Type B pancreatic cell (in vitro differentiated cells): ENCODE measurements around the gene ANTKMT. TPM values are rescaled to one million over a fixed set of nuclear protein-coding genes. Genes with fewer than 3 reads are reported as not detected.

ENCODE experiments used
- DNase-seq: peaks from one replicate; pipeline ENCODE4 v3.0.0; 2021; ENCODE audit warnings: mixed read lengths; ENCODE audit not compliant: unreplicated experiment; ENCODE audit errors: extremely low spot score
- H3K27ac Mint-ChIP-seq: 2 replicates; pipeline ENCODE4 v1.8.0; 2021; ENCODE audit warnings: mild to moderate bottlenecking, mixed read lengths
- H3K27me3 Mint-ChIP-seq: 2 replicates; pipeline ENCODE4 v1.8.0; 2021; ENCODE audit warnings: mixed read lengths
- H3K36me3 Mint-ChIP-seq: 2 replicates; pipeline ENCODE4 v1.8.0; 2021; ENCODE audit warnings: mixed read lengths
- H3K4me1 Mint-ChIP-seq: one replicate; pipeline ENCODE4 v1.8.0; 2021; ENCODE audit warnings: mixed read lengths; ENCODE audit not compliant: unreplicated experiment
- H3K4me3 Mint-ChIP-seq: 2 replicates; pipeline ENCODE4 v1.8.0; 2021; ENCODE audit warnings: mild to moderate bottlenecking, mixed read lengths
- H3K9me3 Mint-ChIP-seq: 2 replicates; pipeline ENCODE4 v1.8.0; 2021; ENCODE audit warnings: mixed read lengths
- total RNA-seq: library from RNA; stranded (reverse); gene quantifications from 2 replicates; pipeline ENCODE4 v1.2.1, GENCODE V29; 2021; ENCODE audit warnings: low replicate concordance
- TF ChIP-seq, protein P1 (sequence below): fragments of 200-600 bp; sonication (generic); conservative IDR thresholded peaks from 2 replicates; pipeline ENCODE4 v1.5.0; 2021; ENCODE audit warnings: antibody characterized with exemption, mild to moderate bottlenecking

ANTKMT gene
- total RNA-seq, 1 donor from 2014 or later = 33.5 TPM

DNA sequence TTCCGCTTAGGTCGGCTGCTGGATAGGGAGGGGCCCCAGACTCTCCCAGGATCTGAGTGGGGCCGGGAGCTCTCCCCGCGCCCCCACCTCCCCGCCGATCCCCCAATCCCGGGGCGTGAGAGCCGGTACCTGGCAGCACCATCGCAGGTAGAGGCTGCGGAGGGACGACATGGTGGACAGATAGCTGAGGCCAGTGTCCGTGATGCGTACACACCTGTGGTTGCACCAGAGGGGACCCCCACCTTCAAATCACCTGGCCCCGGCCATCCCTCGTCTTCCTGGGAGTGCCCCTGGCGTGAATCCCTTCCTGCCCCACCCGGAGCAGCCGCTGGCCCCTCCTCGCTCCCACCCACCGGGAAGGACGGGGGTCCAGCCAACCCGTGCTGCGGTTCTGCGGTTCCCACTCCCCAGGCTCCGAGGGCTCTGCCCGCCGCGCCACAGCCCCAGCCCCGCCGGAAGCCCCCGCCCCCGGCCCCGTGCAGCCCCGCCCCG, 26.0 kb upstream of the ANTKMT start:
- no peak for DNase-seq
- TF ChIP-seq, protein P1, sequence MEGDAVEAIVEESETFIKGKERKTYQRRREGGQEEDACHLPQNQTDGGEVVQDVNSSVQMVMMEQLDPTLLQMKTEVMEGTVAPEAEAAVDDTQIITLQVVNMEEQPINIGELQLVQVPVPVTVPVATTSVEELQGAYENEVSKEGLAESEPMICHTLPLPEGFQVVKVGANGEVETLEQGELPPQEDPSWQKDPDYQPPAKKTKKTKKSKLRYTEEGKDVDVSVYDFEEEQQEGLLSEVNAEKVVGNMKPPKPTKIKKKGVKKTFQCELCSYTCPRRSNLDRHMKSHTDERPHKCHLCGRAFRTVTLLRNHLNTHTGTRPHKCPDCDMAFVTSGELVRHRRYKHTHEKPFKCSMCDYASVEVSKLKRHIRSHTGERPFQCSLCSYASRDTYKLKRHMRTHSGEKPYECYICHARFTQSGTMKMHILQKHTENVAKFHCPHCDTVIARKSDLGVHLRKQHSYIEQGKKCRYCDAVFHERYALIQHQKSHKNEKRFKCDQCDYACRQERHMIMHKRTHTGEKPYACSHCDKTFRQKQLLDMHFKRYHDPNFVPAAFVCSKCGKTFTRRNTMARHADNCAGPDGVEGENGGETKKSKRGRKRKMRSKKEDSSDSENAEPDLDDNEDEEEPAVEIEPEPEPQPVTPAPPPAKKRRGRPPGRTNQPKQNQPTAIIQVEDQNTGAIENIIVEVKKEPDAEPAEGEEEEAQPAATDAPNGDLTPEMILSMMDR = no peak
- Mint-ChIP-seq H3K27me3 (peaks cover 63% of the 10 kb centered on the region), H3K4me3 (no peak overlapping the region), H3K36me3 (no peaks in the 10 kb centered on the region), H3K27ac (no peak overlapping the region), H3K4me1 (no peaks in the 10 kb centered on the region), H3K9me3 (no peaks in the 10 kb centered on the region)

DNA sequence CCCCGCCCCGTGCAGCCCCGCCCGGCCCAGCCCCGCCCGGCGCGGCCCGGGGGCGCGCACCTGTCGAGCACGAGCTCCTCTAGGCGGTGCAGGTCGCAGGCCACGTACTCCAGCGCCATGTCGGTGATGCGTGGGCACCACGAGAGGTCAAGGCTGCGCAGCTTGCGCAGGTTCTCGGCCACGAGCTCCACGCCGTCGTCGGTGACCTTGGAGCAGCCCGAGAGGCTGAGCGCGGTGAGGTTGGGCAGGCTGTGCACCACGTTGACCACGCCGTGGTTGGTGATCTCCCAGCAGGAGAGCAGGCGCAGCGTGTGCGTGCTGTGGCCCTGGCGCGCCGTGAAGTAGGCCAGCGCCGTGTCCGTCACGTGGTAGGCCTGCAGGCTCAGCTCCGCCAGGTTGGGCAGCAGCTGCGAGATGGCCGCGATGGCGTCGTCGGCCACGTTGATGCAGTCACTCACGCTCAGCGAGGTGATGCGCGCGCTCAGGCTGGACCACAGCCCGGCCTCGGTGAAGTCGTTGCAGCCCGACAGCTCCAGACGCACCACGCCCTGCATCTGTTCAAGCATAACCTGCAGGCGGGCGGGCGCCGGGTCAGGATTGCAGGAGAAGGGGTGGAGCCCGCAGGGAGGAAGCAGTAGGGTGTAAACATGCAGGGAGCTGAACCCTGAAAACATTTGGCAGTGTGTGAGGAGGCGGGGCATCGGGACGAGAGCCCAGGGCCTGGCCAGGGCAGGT, 25.4 kb upstream of the ANTKMT start:
- Mint-ChIP-seq H3K9me3 (no peaks in the 10 kb centered on the region), H3K27ac (no peak overlapping the region), H3K36me3 (no peaks in the 10 kb centered on the region), H3K4me1 (no peaks in the 10 kb centered on the region), H3K27me3 (peaks cover 67% of the 10 kb centered on the region), H3K4me3 (peak overlapping the region; percentile 39)
- no peak for DNase-seq
- TF ChIP-seq, protein P1 = no peak

DNA sequence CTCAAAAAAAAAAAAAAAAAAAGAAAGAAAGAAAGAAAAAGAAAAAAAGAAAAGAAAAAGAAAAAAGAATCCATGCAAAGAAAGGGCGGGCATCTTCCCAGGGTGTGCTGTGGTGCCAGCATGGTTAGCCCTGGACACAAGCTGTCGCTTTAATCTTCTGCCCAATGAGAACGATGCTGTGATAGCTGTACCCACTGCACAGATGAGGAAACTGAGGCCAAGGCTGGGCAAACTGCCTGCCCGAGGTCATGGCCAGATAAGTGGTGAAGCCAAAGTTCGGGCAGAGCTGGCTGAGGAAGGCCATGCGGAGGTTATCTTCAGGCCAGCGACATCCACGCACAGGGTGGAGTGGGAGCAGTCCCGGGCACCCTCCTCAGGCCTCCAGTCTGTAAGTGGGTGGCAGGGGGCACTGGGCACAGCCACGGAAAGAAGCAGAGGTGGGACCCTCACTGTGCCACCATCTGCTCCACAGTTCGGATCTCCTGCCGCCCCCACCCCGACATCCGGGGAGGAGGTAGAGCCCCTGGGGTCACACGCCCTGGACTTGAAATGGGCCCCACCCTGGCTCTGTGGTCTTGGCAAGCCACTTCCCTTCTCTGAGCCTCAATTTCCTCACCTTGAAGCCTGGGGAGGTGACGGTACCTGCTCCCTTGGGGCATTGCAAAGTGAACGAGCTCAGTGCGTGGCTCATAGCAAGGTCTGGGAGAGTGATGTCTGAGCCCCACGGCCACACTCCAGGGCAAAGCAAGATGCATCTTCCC, 21.9 kb upstream of the ANTKMT start:
- TF ChIP-seq, protein P1 = no peak
- no peak overlapping the region for H3K4me3 Mint-ChIP-seq
- DNase-seq = no peak
- H3K27ac Mint-ChIP-seq = no peak overlapping the region
- no peaks in the 10 kb centered on the region for H3K36me3 Mint-ChIP-seq
- no peaks in the 10 kb centered on the region for H3K4me1 Mint-ChIP-seq
- H3K9me3 Mint-ChIP-seq = no peaks in the 10 kb centered on the region
- peaks cover 78% of the 10 kb centered on the region for H3K27me3 Mint-ChIP-seq

DNA sequence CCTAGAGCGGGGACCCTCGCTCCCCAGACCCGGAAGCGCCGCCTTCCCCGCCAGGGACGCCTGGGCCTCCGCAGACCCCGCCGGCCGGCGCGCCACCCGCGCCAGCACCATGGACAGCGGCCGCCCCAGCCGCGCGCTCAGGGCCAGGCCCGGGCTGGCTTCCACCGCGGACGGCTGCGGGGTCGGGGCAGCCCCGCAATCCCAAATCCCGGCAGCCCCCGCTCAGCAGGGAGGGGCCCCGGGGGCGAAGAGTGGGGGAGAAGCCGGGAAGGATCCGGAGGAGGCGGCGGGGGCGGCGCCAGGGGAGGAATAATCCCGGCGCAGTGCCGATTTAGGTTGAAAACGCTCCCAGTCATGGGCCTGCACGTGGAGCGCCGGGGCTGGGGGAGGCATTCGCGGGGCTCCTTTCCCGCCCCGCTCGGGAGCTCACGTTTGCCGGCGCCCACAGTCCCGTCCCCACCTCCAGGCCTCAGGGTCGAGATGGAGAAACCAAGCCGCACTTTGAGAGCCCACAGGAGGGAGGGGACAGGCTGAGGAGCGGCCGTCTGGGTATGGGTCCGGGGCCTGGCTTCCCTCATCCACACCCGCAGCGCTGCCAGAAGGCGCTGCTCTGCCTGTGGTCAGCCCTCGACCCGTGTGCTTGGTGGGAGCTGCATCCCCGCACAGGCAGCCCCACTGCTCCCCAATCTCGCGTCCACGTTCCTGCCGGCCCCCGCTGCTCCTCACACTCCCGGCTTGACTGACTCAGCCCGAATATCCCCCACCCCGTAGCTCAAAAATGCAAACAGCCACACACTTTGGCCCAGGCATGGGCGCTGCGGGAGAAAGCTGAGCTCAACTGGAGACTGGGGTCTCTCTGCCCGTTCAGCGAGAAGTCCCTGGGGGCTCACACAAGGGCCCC, 20.0 kb upstream of the ANTKMT start:
- peaks cover 72% of the 10 kb centered on the region for H3K27me3 Mint-ChIP-seq
- H3K4me1 Mint-ChIP-seq = no peaks in the 10 kb centered on the region
- no peak overlapping the region for H3K27ac Mint-ChIP-seq
- no peak for DNase-seq
- no peaks in the 10 kb centered on the region for H3K36me3 Mint-ChIP-seq
- no peaks in the 10 kb centered on the region for H3K9me3 Mint-ChIP-seq
- no peak overlapping the region for H3K4me3 Mint-ChIP-seq
- TF ChIP-seq, protein P1 = no peak

DNA sequence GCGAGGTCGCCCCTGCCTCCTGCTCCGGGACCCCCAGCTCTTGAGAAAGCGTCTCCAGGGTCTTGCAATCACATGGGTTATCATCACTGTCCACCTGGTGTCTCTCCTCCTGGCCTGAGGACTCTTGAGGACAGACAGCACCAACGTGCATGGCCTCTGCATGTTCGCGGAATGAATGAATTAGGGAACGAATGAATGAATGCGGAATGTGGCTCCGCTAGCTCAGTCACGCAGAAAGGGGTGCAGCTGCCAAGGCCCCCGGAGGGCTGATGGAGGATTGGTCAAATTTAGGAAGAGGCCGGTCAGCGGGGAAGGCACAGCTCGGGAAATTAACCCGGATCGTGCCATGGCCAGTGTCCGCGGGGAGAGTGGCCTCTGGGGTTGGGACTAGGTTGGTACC, 18.6 kb upstream of the ANTKMT start:
- Mint-ChIP-seq H3K27ac (no peak overlapping the region), H3K27me3 (peaks cover 72% of the 10 kb centered on the region), H3K4me1 (no peaks in the 10 kb centered on the region), H3K36me3 (no peaks in the 10 kb centered on the region), H3K9me3 (no peaks in the 10 kb centered on the region), H3K4me3 (no peak overlapping the region)
- TF ChIP-seq, protein P1 = no peak
- no peak for DNase-seq
